Cerebellar nuclear complex (tissue), 1 donor: Measurements from ENCODE around the gene EVI2A.
"Not testable (repeated sequence)": the region's sequence is repeated elsewhere in the genome, so short reads cannot be mapped to it uniquely, and the experiment has no call there.

Experiments
- DNase-seq, 2 experiments: peaks; one replicate each; lab custom pipeline; 2025; lab: John Stamatoyannopoulos, UW

Gene EVI2A

DNA sequence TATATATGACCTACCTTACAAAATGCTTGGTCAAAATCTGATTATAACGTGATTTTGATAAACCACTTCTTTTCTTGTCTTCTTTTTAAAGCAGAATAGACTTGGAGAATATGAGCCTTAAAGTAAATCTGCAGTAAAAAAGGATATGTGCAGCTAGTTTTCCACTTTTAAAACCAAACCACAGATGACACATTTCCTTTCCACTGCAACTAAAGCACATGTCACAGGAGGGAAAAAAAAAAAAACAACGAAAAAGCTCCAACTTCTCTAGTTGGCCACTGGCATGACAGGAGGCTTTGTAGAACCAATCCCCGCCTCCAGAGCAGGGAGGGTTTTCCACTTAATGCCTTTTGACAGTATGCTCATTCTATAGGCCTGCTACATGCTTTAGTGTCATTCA lies at the start of gene EVI2A:
Gene EVI2A, minus strand, starts transcription at position 142 of the 400 bp plus-strand sequence. CDS start 2,609 bp downstream, outside the sequence.
- DNase-seq, result no peak

GRCh38 chr17:31369266-31369665 lies 47.8 kb upstream of the EVI2A start:
- DNase-seq, result no peak

DNA sequence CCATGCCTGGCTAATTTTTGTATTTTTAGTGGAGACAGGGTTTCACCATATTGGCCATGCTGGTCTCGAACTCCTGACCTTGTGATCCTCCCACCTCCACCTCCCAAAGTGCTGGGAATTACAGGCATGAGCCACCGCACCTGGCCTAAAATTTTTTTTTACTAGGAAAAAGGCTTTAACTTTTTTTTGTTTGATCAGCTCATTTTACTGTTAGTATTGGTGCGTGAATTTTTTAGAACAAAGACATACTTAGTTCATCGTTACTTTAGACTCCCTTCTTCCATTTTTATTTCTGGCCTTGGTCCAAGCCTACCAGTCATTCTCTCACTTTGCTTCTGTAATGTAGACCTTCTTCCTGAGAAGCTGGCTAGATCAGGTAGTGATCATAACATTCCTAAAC lies 44.7 kb upstream of the EVI2A start:
- no peak for DNase-seq

- DNase-seq, result no peak
Measured at GRCh38 chr17:31364012-31364411, 42.6 kb upstream of the EVI2A start.

DNA sequence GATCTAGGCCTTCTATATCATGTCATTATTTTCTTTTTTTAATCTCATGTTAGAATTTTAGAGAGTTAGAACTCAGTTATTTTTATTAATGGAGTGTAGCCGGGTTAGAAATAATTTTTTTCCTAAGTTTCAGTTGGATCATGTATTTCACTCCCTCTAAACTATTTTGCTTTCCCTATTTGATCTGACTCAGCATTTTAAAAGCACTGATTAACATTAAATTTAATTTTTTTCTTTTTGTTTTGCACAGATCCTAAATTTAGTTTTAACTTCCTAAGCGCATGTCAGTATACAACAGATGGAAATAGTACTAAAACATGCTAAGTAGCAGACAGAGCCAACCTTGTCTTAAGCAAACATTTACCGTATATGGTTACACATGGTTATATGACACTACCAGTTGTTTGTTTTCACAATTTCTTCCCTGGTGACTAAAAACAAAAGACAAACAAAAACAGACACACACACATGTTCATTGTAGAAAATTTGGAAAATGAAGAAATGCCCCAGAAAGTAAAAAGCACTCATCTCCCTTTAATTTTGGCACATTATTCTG lies 36.5 kb upstream of the EVI2A start:
- DNase-seq, result no peak

- DNase-seq, result no peak
Measured at GRCh38 chr17:31357091-31357490, 35.7 kb upstream of the EVI2A start.

- DNase-seq, result no peak
Measured at GRCh38 chr17:31355935-31356334, 34.5 kb upstream of the EVI2A start.

DNA sequence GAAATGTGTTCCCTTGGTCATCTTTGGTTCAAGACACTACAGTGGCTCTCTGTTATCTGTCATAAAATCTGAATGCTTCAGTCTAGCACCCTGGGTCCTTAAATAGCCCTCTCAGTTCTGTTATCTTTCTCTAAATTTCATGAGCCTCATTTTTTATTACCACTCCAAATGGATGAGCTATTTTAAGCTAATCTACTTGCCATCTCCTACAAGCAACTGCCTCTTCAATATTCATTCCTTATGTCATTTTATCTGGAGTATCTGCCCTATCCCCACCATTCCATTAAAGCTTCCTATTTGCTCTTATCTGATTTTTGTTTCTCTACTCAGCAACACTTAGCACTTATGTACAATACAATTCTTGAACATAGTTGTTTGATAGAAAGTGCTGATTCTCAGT lies 28.0 kb upstream of the EVI2A start:
- no peak for DNase-seq

GRCh38 chr17:31345191-31345747 lies 23.8 kb upstream of the EVI2A start:
- not testable (repeated sequence) for DNase-seq

GRCh38 chr17:31339906-31340661 lies 18.7 kb upstream of the EVI2A start:
- no peak for DNase-seq

DNA sequence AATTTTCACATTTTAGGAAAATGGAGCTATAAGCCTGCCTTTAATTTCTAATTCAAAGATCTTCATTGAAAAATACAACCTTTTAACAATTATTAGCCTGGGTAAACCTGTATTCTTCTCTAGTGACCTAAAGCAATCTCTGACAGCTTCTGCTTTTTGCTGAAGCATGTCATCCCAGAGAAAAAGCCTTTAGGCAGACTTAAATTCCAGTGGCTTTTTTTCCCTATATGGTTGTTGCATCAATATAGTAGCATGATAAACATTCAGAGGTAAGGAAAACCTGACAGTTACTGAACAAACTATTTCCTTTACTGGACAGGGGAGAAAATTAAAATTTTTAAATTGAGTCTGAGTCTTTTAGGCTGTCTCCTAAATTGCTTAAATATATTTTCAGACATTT lies 7.8 kb upstream of the EVI2A start:
- no peak for DNase-seq

GRCh38 chr17:31328160-31328535 lies 6.7 kb upstream of the EVI2A start:
- DNase-seq, result no peak

- no peak for DNase-seq
Measured at GRCh38 chr17:31327534-31328159, 6.2 kb upstream of the EVI2A start.

- no peak for DNase-seq
Measured at GRCh38 chr17:31323551-31323950, 2.1 kb upstream of the EVI2A start.

DNA sequence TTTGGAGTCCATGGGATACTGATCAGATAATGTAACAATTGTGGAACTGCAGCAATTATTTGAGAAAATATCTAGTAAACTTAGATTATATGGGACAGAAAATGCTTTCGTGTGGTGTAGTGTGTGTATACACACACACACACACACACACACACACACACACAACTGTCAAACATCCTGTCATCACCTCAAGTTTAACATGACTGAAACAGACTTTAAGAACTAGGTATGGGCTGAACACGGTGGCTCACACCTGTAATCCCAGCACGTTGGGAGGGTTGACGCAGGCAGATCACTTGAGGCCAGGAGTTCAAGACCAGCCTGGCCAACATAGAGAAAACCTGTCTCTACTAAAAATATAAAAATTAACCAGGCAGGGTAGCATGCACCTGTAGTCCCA lies 544 bp upstream of the EVI2A start:
- DNase-seq, result no peak

GRCh38 chr17:31320791-31321190 lies 631 bp downstream of the EVI2A start:
- no peak for DNase-seq

DNA sequence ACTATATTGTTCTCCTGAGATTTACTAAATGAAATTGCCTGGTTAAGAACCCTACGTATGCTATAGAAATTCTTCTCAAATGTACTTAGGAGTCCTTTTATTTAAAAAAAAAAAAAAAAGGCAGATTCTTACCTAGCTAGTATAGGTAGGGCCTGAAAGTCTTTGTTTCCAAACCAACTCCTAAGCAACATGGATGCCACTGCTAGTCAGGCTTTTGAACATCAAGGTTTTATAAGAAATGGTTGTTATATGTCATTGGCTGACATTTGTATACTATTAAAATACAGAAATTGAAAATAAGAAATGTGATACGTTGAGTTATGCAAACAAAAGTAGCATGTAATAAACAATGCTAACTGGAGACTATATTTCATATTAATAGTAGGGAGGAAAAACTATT lies 1.2 kb downstream of the EVI2A start:
- DNase-seq, result no peak

GRCh38 chr17:31318851-31319661 lies 2.4 kb downstream of the EVI2A start:
- DNase-seq, result no peak

DNA sequence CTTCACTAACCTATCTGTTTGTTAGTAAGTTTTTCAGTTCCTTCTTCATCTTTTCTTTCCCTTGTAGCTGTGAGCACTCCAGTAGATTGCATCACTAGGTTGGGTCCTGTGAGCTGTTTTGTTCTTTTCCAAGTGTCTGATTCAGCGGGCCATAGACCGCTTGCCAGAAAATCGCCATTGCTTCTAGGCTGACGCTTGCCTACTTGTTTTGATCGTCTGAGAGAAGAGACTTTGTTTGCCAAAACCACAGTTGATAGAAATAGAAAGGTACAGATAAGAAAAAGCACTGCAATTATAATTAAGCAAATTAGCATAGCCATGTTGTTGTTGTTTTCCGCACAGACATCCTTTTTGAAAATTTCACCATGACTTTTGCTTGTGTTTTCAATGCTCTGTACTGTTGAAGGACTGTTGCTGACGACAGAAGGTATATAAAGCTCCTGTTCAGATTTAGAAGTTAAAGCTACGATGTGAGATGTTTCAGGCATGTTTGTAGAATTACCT lies 3.1 kb downstream of the EVI2A start:
- DNase-seq, result peak in 1 of 2 experiments; percentile 59

DNA sequence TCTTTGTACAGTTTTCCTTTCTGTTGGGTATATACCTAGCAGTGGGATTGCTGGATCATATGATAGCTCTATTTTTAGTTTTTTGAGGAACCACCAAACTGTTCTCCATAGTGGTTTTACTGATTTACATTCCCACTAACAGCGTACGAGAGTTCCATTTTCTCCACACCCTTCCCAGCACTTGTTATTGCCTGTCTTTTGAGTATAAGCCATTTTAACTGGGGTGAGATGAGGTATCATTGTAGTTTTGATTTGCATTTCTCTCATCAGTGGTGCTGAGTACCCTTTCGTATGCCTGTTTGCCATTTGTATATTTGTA lies 6.7 kb downstream of the EVI2A start:
- DNase-seq, result no peak

- no peak for DNase-seq
Measured at GRCh38 chr17:31313982-31314781, 7.2 kb downstream of the EVI2A start, which contains the start of gene EVI2B. Gene EVI2B, minus strand, starts transcription at chr17:31314054. Its CDS starts 8,445 bp downstream, at chr17:31305609.
